IPS-18c (cell line): ENCODE data around the gene POLR1H.

Experiments
- H3K4me3 ChIP-seq: 2 replicates; pipeline ENCODE4 v1.7.0; 2013; ENCODE audit warnings: low read depth, mild to moderate bottlenecking, low read length, moderate library complexity; ENCODE audit not compliant: insufficient read depth
- H3K9me3 ChIP-seq: one replicate; pipeline ENCODE4 v1.6.1; 2013; ENCODE audit warnings: mild to moderate bottlenecking, low read length, moderate library complexity; ENCODE audit not compliant: control insufficient read depth, insufficient read depth

The POLR1H gene

DNA sequence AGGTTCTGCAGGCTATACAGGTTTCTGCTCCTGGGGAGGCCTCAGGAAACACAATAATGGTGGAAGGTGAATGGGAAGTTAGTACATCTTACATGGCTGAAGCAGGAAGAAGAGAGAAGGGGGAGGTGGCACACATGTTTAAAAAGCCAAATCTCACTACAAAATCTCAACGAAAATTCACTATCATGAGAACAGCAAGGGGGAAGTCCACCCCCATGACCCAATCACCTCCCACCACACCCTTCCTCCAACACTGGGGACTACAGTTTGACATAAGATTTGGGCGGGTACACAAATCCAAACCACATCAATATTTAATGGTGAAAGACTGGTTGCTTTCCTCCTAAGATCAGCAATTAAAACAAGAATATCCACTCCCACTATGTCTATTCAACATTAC lies 13.8 kb upstream of the POLR1H start:
- H3K4me3 ChIP-seq: no peak overlapping the region
- no peaks in the 10 kb centered on the region for H3K9me3 ChIP-seq

DNA sequence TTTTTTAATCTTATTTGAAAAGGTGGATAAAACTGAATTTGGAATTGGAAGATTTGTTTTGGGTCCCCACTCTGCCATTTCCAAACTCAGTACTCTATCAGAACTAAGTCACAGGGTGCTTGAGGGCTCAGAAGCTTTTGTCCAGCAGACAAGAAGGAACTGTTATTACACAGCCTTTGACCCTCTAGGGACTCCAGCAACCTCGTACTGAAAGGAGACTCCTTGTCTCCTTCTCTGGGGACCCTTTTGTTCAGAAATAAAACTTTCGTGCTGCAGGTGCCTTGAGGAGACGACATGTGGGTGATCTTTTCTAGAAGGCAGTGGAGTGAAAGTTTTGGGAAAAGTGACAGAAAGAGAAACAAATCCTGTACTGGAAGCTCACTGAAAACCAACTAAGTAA lies 7.4 kb upstream of the POLR1H start:
- Histone ChIP-seq H3K9me3 (no peaks in the 10 kb centered on the region), H3K4me3 (no peak overlapping the region)

DNA sequence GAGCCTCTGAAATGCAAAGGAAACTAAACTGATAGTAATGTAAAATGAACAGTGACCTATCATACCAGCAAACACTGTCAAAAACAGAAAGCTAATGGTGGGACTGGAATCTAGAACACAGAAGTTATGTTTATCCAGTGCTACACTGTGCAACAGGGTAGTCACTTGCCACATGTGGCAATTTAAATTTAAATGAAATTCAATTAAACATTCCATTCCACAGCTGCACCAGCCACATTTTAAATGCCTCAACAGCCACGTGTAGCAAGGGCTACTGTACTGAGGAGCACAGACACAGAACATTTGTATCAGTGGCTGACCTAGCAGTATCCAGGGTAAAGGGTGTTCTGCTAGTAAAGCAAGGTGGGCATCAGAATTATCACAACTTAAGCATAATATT lies 5.6 kb upstream of the POLR1H start:
- Histone ChIP-seq H3K9me3 (no peaks in the 10 kb centered on the region), H3K4me3 (no peak overlapping the region)

DNA sequence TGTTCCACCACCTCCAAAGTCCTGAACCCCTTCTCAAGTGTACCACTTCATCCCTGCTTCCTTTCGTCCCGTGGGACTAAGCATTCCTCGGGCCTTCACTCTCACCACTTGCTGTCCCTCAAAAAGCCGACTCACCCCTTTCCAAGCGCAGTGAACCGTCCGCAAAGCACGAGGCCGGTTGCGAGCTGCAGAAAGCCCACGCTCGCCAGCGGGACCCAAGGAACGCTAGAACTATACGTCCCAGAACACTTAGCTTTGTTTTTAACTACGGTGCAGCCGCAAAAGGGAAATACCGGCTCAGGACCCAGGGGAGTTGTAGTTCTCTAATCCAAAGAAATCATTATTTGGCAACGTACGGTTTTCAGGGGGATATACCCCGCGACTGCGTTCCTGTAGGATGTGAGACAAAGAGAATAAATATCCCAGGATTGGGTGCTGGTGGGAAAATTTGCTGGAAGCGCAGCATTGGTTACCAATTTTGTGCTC lies 416 bp upstream of the POLR1H start:
- H3K4me3 ChIP-seq: peak overlapping the region; percentile 98
- H3K9me3 ChIP-seq: no peaks in the 10 kb centered on the region

DNA sequence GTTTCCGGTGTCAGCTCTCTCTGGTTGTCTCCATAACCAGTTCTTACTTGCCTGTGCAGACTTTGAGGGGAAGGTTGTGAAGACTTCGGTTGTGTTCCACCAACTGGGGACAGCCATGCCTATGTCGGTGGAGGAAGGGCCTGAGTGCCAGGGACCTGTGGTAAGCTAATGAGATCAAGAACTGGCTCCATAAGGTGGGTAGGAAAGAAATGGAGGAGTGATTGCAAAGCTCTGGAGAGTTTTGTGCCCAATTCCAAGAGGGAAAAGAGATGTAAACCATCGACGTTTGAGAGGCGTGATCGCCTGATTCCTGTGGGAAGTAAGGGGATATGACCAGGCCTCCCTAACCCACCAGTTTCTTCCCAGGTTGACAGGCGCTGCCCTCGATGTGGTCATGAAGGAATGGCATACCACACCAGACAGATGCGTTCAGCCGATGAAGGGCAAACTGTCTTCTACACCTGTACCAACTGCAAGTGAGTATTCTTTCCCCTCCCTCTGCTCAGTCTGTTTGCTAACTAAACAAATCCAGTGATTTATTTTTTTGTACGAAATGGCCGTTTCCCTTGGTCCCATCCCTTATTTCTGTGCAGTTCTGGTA lies 893 bp downstream of the POLR1H start:
- H3K4me3 ChIP-seq: peak overlapping the region; percentile 98
- no peaks in the 10 kb centered on the region for H3K9me3 ChIP-seq

DNA sequence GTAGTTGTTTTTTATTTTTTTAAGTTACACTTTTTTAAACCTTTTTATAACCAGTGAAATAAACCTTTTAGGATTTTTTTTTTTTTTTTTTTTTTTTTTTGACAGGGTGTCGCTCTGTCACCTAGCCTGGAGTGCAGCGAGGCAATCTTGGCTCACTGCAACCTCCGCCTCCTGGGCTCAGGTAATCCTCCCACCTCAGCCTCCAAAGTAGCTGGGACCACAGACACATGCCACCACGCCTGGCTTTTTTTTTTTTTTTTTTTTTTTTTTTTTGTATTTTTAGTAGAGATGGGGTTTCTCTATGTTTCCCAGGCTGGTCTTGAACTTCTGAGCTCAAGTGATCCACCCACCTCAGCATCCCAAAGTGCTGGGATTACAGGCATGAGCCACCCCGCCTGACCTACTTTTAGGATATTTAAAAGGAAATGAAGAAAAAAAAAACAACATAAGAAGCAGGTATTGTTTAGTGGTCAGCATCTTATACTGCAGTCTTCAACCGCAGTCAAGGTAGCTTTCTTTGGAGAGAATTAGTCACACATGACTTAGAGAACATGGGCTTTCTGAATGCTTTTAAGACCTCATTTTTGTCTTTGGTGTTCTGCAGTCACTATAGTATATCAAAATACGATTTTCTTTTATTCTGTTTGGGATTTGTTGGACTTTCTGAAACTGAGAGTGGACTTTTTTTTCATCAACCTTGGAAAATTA lies 1.6 kb downstream of the POLR1H start:
- Histone ChIP-seq H3K9me3 (no peaks in the 10 kb centered on the region), H3K4me3 (peak overlapping the region; percentile 98; the same call in 1 of the 2 replicates)

DNA sequence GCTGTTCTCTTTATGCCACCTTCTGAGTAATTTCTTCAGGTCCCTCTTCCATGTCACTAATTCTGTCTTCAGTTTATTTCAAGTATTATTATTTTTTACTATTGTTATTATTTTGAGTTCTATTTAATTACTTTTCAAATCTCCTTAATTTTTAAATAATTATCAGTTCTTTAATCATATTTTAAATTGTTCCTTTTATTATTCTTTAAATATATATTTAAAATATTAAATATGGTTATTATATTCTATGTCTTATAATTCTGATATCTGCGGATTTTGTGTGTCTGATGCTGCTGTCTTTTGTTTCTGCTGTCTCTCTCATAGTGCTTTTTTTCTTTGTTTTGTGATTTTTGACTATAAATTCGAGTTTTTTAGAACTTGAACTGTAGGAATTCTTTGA lies 2.2 kb downstream of the POLR1H start:
- Histone ChIP-seq H3K9me3 (no peaks in the 10 kb centered on the region), H3K4me3 (no peak overlapping the region)

DNA sequence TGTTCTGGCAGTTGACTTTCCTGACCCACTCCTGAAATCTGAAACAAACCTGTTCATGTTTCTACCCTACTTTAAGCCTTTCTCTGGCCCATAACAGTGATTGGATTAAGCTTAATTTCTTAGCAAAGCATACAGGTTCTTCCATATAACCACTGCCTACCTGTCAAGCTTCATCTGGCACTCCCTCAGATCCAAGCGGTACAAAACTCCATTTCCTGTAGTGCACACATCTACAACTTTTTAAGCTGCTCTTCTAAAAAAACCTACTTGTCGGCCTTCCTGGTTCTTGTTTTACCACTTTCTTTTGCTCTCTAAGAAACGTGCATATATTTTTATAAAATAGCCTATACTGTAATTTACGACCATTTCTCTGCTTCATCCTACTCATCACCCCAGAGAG lies 5.0 kb downstream of the POLR1H start:
- peak overlapping the region; percentile 95 for H3K4me3 ChIP-seq

DNA sequence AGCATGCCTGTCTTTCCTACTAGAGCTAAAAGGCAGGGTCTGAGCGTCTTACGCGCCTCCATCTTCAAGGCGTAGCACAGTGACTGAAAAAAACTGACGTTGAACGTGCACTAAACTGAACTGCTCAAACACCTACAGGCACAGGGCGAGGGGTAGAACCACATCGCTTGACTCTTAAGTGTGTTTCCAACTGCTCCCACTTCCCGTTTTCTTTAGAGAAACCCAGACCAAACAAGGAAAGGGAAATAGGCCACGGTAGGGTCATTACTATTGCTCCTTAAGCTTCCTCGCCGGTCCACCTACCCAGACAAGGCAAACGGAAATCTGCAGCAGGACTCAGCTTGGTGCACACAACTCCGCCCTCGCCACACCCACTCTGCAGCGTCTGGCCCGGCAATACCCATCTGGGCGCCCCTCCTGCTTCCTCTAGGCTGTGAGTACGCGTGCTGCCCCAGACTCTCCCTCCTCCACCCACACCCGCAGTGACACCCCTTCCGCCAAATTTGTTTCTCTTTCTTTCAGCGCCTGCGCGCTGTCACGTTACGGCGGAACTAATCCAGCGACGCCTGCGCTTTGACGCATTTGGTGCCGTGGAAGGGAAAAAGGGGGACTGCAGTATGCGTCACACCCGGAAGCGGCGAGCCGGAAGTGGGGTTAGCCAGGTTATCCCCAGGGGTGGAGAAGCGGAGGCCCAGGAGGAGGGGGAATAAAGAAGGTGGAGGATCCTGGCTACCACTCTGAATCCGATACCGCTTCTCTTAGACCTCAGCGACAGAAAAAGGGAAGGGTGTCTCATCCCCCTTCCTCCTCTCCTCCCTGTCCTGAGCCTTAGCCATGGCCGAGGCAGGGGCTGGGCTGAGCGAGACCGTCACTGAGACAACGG lies 5.8 kb downstream of the POLR1H start, which contains the start of gene PPP1R11:
TSS of gene PPP1R11 (plus strand) at position 622 of the 883 bp plus-strand sequence. CDS start at position 835, 213 bp downstream.
- H3K4me3 ChIP-seq: peak within 1 kb of the TSS; percentile 95
- H3K9me3 ChIP-seq: no peaks in the 10 kb centered on the region

More for the DNA sequence above, 5.0 kb downstream of the POLR1H start:
- H3K9me3 ChIP-seq: no peaks in the 10 kb centered on the region

DNA sequence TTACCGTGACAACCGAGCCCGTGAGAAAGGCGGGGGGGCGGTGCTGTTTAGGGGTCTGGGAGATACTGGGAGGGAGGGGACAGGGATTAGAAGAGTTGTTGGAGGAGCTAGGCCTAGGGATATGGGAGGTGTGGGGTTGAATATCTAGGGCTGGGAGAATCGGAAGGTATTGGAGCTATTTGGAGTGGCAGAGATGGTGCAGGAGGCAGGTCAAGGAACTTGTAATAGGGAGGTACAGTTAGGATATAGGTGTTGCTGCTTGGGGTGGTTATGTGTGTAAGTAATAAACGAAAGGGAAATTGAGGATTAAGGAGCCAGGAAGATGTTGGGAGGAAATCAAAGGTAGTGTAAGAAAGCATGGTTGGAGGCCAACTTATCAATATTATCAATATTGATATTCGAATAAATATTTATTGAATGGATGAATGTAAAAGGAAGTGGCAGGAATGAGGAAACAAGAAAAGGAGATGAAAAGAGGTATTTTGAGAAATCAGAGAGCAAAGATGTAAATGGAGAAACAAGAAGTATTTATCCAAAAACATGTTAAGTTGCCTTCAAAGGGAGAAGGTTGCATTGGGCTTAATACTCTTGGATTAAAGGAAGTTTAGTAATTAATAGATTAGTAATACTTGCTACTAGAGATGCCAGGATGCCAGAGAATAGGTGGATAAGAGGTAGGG lies 6.5 kb downstream of the POLR1H start:
- Histone ChIP-seq H3K4me3 (peak overlapping the region; percentile 95), H3K9me3 (no peaks in the 10 kb centered on the region)

DNA sequence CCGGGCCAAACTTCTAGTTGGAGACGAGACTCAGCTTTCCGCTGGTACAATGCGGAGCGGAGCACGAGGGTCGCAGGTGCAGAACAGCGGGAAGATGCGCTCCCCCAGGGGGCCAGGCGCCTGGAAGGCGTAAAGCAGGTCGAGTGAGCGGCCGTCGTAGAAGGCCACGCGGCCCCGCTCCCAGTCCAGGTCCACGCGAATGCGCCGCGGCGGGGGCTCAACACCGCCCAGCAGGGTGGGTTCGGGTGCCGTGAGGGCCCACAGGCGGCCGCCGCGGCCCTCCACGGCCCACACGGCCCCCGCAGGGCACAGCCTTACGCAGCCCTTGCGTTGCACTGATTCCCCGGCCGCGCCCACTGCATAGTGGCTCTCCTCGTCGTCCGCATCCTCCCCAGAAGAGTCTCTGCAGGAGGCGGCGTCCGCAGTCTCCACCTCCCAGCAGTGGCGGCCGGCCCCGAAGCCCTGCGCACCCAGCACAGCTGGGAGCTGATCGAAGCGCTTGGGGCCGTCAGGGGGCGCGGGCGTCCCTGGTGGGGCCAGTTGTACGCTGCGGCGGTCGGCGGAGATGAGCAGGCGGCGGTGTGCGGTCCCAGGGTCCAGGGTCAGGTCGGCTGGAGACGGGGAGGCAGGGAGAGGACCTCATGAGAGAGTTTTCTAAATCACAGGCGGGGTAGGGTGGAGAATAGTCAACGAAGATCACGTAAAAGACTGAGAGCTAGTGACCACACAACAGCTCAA lies 10.2 kb downstream of the POLR1H start:
- Histone ChIP-seq H3K9me3 (no peaks in the 10 kb centered on the region), H3K4me3 (peak overlapping the region; percentile 31; the same call in 1 of the 2 replicates)

DNA sequence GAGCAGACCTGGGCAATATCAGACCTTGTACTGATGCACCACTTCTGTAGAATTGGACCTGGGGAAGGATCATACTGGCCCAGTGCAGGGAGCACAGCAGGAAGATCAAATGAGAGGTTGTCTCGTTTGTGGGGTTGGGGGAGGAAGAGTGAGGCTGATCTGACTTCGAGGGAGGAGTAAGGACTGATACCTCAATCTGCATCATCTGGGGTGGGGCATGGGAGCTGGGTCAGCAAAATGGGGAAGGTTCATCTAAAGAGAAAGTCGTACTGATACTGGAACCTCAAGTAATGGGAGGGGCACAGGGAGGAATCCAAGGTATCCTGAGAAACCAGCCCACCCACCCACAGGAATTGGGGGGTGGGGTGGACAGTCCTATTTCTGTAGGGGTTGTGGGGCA lies 10.8 kb downstream of the POLR1H start:
- H3K9me3 ChIP-seq: no peaks in the 10 kb centered on the region
- peak overlapping the region; percentile 31; the same call in 1 of the 2 replicates for H3K4me3 ChIP-seq

DNA sequence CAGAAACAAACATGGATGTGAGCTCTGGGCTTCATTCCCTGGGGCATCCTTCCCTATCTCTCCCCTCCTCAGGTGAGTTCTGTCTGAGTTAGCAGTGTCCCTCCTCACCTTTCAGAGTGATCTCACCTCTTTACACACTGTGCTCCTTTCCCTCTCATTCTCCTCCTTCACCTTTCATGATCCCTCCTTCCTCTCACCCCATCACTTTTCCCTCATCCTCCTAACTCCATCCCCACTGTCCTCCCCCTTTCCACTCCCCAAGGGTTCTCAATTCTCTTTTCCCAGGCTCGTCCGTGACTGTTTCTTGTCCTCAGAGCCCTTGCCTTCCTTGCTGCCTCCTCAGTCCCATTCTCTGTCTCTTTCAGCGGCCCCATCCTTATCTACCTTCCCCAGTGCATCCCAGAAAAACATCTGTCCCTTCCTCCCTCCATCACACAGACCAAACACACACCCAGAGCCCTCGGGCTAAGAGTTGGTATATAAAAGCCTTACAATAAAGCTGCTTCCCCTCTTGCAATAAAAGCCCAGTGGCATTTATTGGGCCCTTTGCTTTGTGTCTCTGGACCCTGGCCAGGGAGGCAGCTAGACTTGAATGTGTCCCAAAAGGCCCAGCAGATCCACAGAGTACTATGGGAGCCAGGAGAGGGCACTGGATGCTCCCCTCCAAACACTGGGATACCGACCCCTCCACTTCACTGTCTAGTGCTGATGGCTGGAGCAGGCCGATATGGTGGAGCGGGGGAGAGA lies 12.6 kb downstream of the POLR1H start:
- H3K9me3 ChIP-seq: no peaks in the 10 kb centered on the region
- peak overlapping the region; percentile 75; the same call in 1 of the 2 replicates for H3K4me3 ChIP-seq

DNA sequence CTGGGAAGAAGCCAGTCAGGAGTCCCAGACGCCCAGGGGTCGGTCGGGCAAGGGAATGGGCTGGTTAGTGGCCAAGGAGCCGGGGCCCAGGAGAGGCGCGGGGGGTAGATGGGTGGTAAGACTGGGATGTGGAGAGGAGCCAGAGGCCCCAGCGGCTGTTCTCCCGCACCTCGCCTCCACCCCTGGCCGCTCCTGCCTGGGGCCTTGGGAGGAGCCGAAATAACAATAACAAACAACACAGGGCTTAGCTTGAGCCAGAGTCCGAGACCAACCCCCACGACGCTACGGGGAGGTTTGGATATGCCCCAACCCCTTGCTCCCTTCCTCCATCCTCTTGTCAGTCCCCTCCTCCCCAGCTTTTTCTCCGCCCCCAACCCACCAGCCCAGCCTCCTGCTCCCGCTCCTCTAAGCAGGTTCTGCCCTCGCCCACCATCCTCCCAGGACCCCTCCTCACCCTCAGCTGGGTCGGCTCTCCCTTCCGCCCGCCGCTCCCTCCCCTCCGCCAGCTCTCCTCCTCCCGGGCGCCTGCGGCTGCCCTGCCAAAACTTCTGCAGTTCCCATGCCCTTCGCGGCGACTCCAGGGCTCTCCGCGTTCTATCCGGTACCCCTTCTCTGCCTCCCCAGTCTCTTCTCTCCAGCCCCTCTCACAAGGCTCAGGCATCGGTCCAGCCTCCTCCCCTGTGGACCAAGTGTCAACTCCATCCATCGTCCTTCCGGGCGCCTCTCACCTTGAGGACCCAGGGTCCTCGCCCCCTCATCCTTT lies 13.4 kb downstream of the POLR1H start:
- no peaks in the 10 kb centered on the region for H3K9me3 ChIP-seq

DNA sequence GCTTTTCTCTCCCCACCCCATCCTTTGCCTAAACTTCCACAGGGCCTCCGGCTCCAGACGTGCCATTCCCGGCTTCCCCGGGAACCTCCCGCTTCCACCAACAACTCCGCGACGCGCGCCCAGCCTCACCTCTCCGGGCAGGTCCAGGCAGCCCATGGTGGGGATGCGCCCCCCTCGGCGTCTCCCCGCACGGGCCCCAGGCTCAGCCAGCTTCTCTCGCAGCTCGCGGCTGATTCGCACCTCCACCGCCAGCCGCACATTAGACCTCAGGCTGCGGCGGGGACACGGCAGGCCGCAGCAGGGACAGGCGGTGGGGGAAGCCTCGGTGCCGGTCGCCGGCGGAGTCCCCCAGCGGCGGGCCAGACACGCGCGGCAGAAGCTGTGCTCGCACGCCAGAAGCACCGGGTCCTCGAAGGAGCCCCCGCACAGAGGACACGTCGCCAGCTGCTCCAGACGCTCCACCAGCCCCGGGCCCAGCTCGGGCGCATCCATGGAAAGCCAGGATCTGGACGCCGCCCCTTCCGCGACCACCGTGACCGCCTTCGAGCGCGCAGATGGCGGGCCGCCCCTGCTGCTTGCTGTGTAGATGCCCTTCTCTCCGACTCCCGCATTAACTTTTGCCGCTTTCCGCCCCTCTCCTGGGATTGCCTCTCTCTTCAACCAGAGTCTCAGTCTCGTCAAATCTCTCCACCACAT lies 14.2 kb downstream of the POLR1H start, which contains the start of gene RNF39:
TSS of gene RNF39 (minus strand) at position 676 of the 696 bp plus-strand sequence. CDS start at position 492, 184 bp downstream.
- no peaks in the 10 kb centered on the region for H3K9me3 ChIP-seq
- peak within 1 kb of the TSS; percentile 75 for H3K4me3 ChIP-seq

More for the DNA sequence above, 13.4 kb downstream of the POLR1H start:
- H3K4me3 ChIP-seq: peak overlapping the region; percentile 75
